Hematopoietic multipotent progenitor cell treated with erythropoietin and hydrocortisone succinate and interleukin-3 and kit ligand, for 6 days (in vitro differentiated cells): ENCODE results near the gene BTN1A1.
A peak's percentile ranks its signal among the peaks of the same experiment; 100 is the strongest.
"Not testable (repeated sequence)": the region's sequence is repeated elsewhere in the genome, so short reads cannot be mapped to it uniquely, and the experiment has no call there.

Source experiments
- DNase-seq: peaks from one replicate; pipeline ENCODE4 v3.0.0-alpha.2; 2015

BTN1A1 gene

GRCh38 chr6:26500102-26500501, at the start of gene BTN1A1:
BTN1A1 (plus strand) TSS chr6:26500303; CDS start chr6:26501287, 984 bp downstream.
- no peak for DNase-seq

- DNase-seq, result peak; percentile 65
Observed at GRCh38 chr6:26452631-26453235, 47.4 kb upstream of the BTN1A1 start.

GRCh38 chr6:26454631-26455030, 45.5 kb upstream of the BTN1A1 start:
- DNase-seq, result no peak

GRCh38 chr6:26455357-26455970, 44.6 kb upstream of the BTN1A1 start:
- no peak for DNase-seq

- DNase-seq, result no peak
Observed at GRCh38 chr6:26457264-26457805, 42.8 kb upstream of the BTN1A1 start.

- DNase-seq, result peak; percentile 96
Observed at GRCh38 chr6:26457806-26458688, 42.1 kb upstream of the BTN1A1 start, which contains the start of gene BTN2A1. BTN2A1 (plus strand) TSS chr6:26457955; CDS start chr6:26458637, 682 bp downstream.

GRCh38 chr6:26459023-26459810, 40.9 kb upstream of the BTN1A1 start:
- DNase-seq, result no peak

GRCh38 chr6:26461353-26461752, 38.8 kb upstream of the BTN1A1 start:
- not testable (repeated sequence) for DNase-seq

GRCh38 chr6:26464014-26464413, 36.1 kb upstream of the BTN1A1 start:
- DNase-seq, result no peak

- no peak for DNase-seq
Observed at GRCh38 chr6:26464416-26465131, 35.5 kb upstream of the BTN1A1 start.

GRCh38 chr6:26465776-26466175, 34.3 kb upstream of the BTN1A1 start:
- no peak for DNase-seq

- no peak for DNase-seq
Observed at GRCh38 chr6:26468829-26469228, 31.3 kb upstream of the BTN1A1 start.

- no peak for DNase-seq
Observed at GRCh38 chr6:26470643-26471042, 29.5 kb upstream of the BTN1A1 start.

GRCh38 chr6:26471970-26472369, 28.1 kb upstream of the BTN1A1 start:
- DNase-seq, result no peak

GRCh38 chr6:26472549-26473290, 27.4 kb upstream of the BTN1A1 start:
- DNase-seq, result peak; percentile 26

- DNase-seq, result no peak
Observed at GRCh38 chr6:26473429-26473757, 26.7 kb upstream of the BTN1A1 start.

GRCh38 chr6:26473758-26474438, 26.2 kb upstream of the BTN1A1 start:
- DNase-seq, result peak; percentile 97

- peak; percentile 29 for DNase-seq
Observed at GRCh38 chr6:26474439-26474881, 25.6 kb upstream of the BTN1A1 start.

GRCh38 chr6:26475823-26476729, 24.0 kb upstream of the BTN1A1 start:
- no peak for DNase-seq
